HCT116 (cell line): Measurements from ENCODE around the gene ITGA11. TPM values are rescaled to one million over a fixed set of nuclear protein-coding genes. Genes with fewer than 3 reads are reported as not detected.

Experiments
- ATAC-seq: fragments of 200-7000 bp; cut with Tn5 transposase; 2 replicates; pipeline ENCODE4 v1.9.1; 2020; ENCODE audit warnings: mild to moderate bottlenecking, moderate library complexity
- BruUV-seq: library from RNA; stranded (reverse); fragments of 400-500 nt; replicated peaks from 2 replicates; lab custom pipeline; 2021; lab: Mats Ljungman, UMichigan
- CTCF ChIA-PET: fragments of 300-600 bp; sonication (Branson Sonifier 250); formaldehyde crosslinking; loops from one replicate; lab custom pipeline; 2021; ENCODE audit warnings: antibody characterized with exemption; lab: Charles Lee
- POLR2A ChIA-PET: fragments of 300-600, 350-600 bp; sonication (Branson Sonifier 250); formaldehyde crosslinking; loops from one replicate; lab custom pipeline; 2021; ENCODE audit warnings: antibody characterized with exemption; lab: Charles Lee
- RAD21 ChIA-PET, 2 experiments: fragments of 300-600 bp; sonication (Branson Sonifier 250); formaldehyde crosslinking; loops; one replicate each; lab custom pipeline; 2023; ENCODE audit warnings: low total read pairs in 2 of 2; ENCODE audit not compliant: uncharacterized antibody in 2 of 2, unreplicated experiment in 2 of 2, low non-redundant PET in 1 of 2; lab: Charles Lee
- DNase-seq: peaks from one replicate; pipeline ENCODE4 v3.0.0-alpha.2; 2010; ENCODE audit warnings: low read depth, low spot score
- H2AFZ ChIP-seq: fragments of 200-600 bp; shearing (Covaris generic), sonication (generic); 2 replicates; pipeline ENCODE4 v1.6.1; 2017; ENCODE audit warnings: low read depth, mixed run types, mixed read lengths, antibody characterized with exemption, low read length; ENCODE audit not compliant: poor library complexity, severe bottlenecking
- H3K27ac ChIP-seq: 2 replicates; pipeline ENCODE4 v1.5.1; 2012; ENCODE audit warnings: low read depth, low read length
- H3K27me3 ChIP-seq: fragments of 200-600 bp; sonication (generic); 2 replicates; pipeline ENCODE4 v1.6.1; 2016; ENCODE audit warnings: mixed run types, low read length, mixed read lengths; ENCODE audit not compliant: insufficient read depth
- H3K36me3 ChIP-seq, 2 experiments: fragments of 200-500 bp in 1 of 2; fragments of 200-600 bp in 1 of 2; sonication (Bioruptor generic) in 1 of 2; sonication (generic) in 1 of 2; 2 replicates each; pipeline versions ENCODE4 v1.5.1 to v1.6.1; 2014 to 2016; ENCODE audit warnings: low read length in 2 of 2, inconsistent platforms in 1 of 2, mixed read lengths in 1 of 2, mixed run types in 1 of 2; ENCODE audit not compliant: insufficient read depth in 2 of 2, control insufficient read depth in 1 of 2
- H3K4me1 ChIP-seq, 2 experiments: fragments of 200-600 bp in 1 of 2; sonication (generic) in 1 of 2; 2 replicates each; pipeline versions ENCODE4 v1.5.1 to v1.6.1; 2012 to 2017; ENCODE audit warnings: low read length in 2 of 2, inconsistent platforms in 1 of 2, mild to moderate bottlenecking in 1 of 2, mixed read lengths in 1 of 2, mixed run types in 1 of 2, moderate library complexity in 1 of 2; ENCODE audit not compliant: insufficient read depth in 2 of 2, control insufficient read depth in 1 of 2
- H3K4me2 ChIP-seq: fragments of 200-600 bp; sonication (generic); 2 replicates; pipeline ENCODE4 v1.6.1; 2017; ENCODE audit warnings: mixed run types, low read length, mixed read lengths
- H3K4me3 ChIP-seq, 2 experiments: fragments of 200-600 bp in 1 of 2; sonication (generic) in 1 of 2; replicated peaks in 1 of 2; 2 replicates each; pipeline ENCODE4 v1.5.1; 2011 to 2016; ENCODE audit warnings: low read length in 2 of 2, control low read depth in 1 of 2, low read depth in 1 of 2, mild to moderate bottlenecking in 1 of 2, mixed read lengths in 1 of 2, mixed run types in 1 of 2
- H3K79me2 ChIP-seq: fragments of 200-600 bp; sonication (generic); 2 replicates; pipeline ENCODE4 v1.6.1; 2017; ENCODE audit warnings: mild to moderate bottlenecking, mixed run types, low read length, moderate library complexity, mixed read lengths; ENCODE audit not compliant: insufficient read depth
- H3K9ac ChIP-seq: fragments of 200-600 bp; sonication (generic); 2 replicates; pipeline ENCODE4 v1.6.1; 2016; ENCODE audit warnings: low read length, mixed read lengths
- H3K9me2 ChIP-seq: fragments of 200-600 bp; sonication (generic), shearing (Covaris generic); 2 replicates; pipeline ENCODE4 v1.6.1; 2017; ENCODE audit warnings: mixed run types, mild to moderate bottlenecking, moderate library complexity; ENCODE audit not compliant: insufficient read depth
- H3K9me3 ChIP-seq, 2 experiments: fragments of 200-500 bp in 1 of 2; fragments of 200-600 bp in 1 of 2; sonication (Bioruptor generic) in 1 of 2; sonication (generic) in 1 of 2; 2 replicates each; pipeline ENCODE4 v1.6.1; 2014 to 2017; ENCODE audit warnings: low read length in 2 of 2, mixed read lengths in 2 of 2, inconsistent platforms in 1 of 2, low read depth in 1 of 2, mild to moderate bottlenecking in 1 of 2, mixed run types in 1 of 2, moderate library complexity in 1 of 2; ENCODE audit not compliant: control insufficient read depth in 1 of 2, insufficient read depth in 1 of 2
- H4K20me1 ChIP-seq: fragments of 200-600 bp; sonication (generic), shearing (Covaris generic); 2 replicates; pipeline ENCODE4 v1.6.1; 2017; ENCODE audit warnings: mixed run types, mild to moderate bottlenecking, moderate library complexity; ENCODE audit not compliant: insufficient read depth
- CEBPB ChIP-seq: IDR thresholded peaks from 2 replicates; pipeline ENCODE4 v1.6.1; 2012; ENCODE audit warnings: low read depth
- EZH2 ChIP-seq: fragments of 200-600 bp; sonication (generic); IDR thresholded peaks from 2 replicates; pipeline ENCODE4 v1.6.1; 2017; ENCODE audit warnings: antibody characterized with exemption, mixed run types
- EZH2phosphoT487 ChIP-seq: fragments of 200-600 bp; IDR thresholded peaks from 2 replicates; pipeline ENCODE4 v1.6.1; 2018; ENCODE audit warnings: antibody characterized with exemption, borderline replicate concordance
- JUND ChIP-seq: IDR thresholded peaks from 2 replicates; pipeline ENCODE4 v1.6.1; 2012
- POLR2A ChIP-seq: IDR thresholded peaks from 2 replicates; pipeline ENCODE4 v1.7.0; 2011; ENCODE audit warnings: borderline replicate concordance; ENCODE audit not compliant: insufficient read depth, insufficient read length; ENCODE audit errors: extremely low read depth
- SRF ChIP-seq: IDR thresholded peaks from 2 replicates; pipeline ENCODE4 v1.6.1; 2012; ENCODE audit warnings: low read depth
- ZBTB33 ChIP-seq: IDR thresholded peaks from 2 replicates; pipeline ENCODE4 v1.6.1; 2011; ENCODE audit warnings: mild to moderate bottlenecking, low read length, moderate library complexity; ENCODE audit not compliant: insufficient replicate concordance; ENCODE audit errors: extremely low read depth
- ZFX ChIP-seq: fragments of 450-650 bp; IDR thresholded peaks from 2 replicates; pipeline ENCODE4 v1.6.1; 2017
- ZNF274 ChIP-seq: fragments of 200-500 bp; sonication (Bioruptor generic); IDR thresholded peaks from 2 replicates; pipeline ENCODE4 v1.6.1; 2014; ENCODE audit warnings: mild to moderate bottlenecking, low read depth, low read length, inconsistent platforms
- intact Hi-C: fragments of 100-400 bp; cut with micrococcal nuclease; formaldehyde crosslinking; loops from 2 replicates; pipeline ENCODE4 v1.10.0; 2022
- total RNA-seq: library from RNA; stranded (reverse); gene quantifications from one replicate; pipeline ENCODE4 v1.2.1, GENCODE V29; 2021; ENCODE audit not compliant: unreplicated experiment
- TF ChIP-seq, protein P1 (sequence below): IDR thresholded peaks from 2 replicates; pipeline ENCODE4 v1.6.1; 2012; ENCODE audit warnings: low read depth
- TF ChIP-seq, protein P2 (sequence below): IDR thresholded peaks from 2 replicates; pipeline ENCODE4 v1.6.1; 2012
- TF ChIP-seq, protein P3 (sequence below), 3 experiments: fragments of 200-600 bp in 1 of 3; sonication (generic) in 1 of 3; IDR thresholded peaks in 2 of 3; conservative IDR thresholded peaks in 1 of 3; 2 replicates each; pipeline ENCODE4 v1.5.1; 2012 to 2017; ENCODE audit warnings: low read depth in 2 of 3, low read length in 2 of 3, antibody characterized with exemption in 1 of 3, borderline replicate concordance in 1 of 3, control low read depth in 1 of 3, mild to moderate bottlenecking in 1 of 3, mixed read lengths in 1 of 3, mixed run types in 1 of 3, moderate library complexity in 1 of 3; ENCODE audit not compliant: insufficient read depth in 1 of 3
- TF ChIP-seq, protein P4 (sequence below): IDR thresholded peaks from 2 replicates; pipeline ENCODE4 v1.6.1; 2012

Gene ITGA11
- total RNA-seq, 1 experiment from 2014 or later: not detected

GRCh38 chr15:68436680-68437079, 4.7 kb upstream of the ITGA11 start:
- Histone ChIP-seq H3K79me2 (no peaks in the 10 kb centered on the region), H3K9me3 (no peaks in the 10 kb centered on the region), H3K9me2 (no peaks in the 10 kb centered on the region), H4K20me1 (no peaks in the 10 kb centered on the region), H3K9ac (no peak overlapping the region), H3K27ac (no peak overlapping the region), H3K4me3 (no peak overlapping the region), H3K36me3 (no peaks in the 10 kb centered on the region), H3K27me3 (peaks cover 52% of the 10 kb centered on the region), H3K4me2 (no peak overlapping the region), H3K4me1 (no peaks in the 10 kb centered on the region), H2AFZ (no peak overlapping the region)
- no peak for ATAC-seq
- CTCF ChIA-PET: interaction anchor here (0.8 kb wide), 1 partner anchor 12 kb away, joined by 3 read pairs; no protein-coding TSS in a partner anchor
- intact Hi-C loops: no loop called here
- RAD21 ChIA-PET: no interaction called here
- DNase-seq: no peak
- BruUV-seq: no TSS peak
- no peak for TF ChIP-seq SRF
- TF ChIP-seq ZNF274: no peak
- TF ChIP-seq, protein P1, sequence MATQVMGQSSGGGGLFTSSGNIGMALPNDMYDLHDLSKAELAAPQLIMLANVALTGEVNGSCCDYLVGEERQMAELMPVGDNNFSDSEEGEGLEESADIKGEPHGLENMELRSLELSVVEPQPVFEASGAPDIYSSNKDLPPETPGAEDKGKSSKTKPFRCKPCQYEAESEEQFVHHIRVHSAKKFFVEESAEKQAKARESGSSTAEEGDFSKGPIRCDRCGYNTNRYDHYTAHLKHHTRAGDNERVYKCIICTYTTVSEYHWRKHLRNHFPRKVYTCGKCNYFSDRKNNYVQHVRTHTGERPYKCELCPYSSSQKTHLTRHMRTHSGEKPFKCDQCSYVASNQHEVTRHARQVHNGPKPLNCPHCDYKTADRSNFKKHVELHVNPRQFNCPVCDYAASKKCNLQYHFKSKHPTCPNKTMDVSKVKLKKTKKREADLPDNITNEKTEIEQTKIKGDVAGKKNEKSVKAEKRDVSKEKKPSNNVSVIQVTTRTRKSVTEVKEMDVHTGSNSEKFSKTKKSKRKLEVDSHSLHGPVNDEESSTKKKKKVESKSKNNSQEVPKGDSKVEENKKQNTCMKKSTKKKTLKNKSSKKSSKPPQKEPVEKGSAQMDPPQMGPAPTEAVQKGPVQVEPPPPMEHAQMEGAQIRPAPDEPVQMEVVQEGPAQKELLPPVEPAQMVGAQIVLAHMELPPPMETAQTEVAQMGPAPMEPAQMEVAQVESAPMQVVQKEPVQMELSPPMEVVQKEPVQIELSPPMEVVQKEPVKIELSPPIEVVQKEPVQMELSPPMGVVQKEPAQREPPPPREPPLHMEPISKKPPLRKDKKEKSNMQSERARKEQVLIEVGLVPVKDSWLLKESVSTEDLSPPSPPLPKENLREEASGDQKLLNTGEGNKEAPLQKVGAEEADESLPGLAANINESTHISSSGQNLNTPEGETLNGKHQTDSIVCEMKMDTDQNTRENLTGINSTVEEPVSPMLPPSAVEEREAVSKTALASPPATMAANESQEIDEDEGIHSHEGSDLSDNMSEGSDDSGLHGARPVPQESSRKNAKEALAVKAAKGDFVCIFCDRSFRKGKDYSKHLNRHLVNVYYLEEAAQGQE: no peak
- no peak for TF ChIP-seq ZBTB33
- TF ChIP-seq CEBPB: no peak
- TF ChIP-seq POLR2A: no peak
- TF ChIP-seq ZFX: no peak
- TF ChIP-seq, protein P2, sequence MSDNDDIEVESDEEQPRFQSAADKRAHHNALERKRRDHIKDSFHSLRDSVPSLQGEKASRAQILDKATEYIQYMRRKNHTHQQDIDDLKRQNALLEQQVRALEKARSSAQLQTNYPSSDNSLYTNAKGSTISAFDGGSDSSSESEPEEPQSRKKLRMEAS: no peak
- TF ChIP-seq, protein P3, sequence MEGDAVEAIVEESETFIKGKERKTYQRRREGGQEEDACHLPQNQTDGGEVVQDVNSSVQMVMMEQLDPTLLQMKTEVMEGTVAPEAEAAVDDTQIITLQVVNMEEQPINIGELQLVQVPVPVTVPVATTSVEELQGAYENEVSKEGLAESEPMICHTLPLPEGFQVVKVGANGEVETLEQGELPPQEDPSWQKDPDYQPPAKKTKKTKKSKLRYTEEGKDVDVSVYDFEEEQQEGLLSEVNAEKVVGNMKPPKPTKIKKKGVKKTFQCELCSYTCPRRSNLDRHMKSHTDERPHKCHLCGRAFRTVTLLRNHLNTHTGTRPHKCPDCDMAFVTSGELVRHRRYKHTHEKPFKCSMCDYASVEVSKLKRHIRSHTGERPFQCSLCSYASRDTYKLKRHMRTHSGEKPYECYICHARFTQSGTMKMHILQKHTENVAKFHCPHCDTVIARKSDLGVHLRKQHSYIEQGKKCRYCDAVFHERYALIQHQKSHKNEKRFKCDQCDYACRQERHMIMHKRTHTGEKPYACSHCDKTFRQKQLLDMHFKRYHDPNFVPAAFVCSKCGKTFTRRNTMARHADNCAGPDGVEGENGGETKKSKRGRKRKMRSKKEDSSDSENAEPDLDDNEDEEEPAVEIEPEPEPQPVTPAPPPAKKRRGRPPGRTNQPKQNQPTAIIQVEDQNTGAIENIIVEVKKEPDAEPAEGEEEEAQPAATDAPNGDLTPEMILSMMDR (IDR thresholded peaks at IDR 0.05 in 2 of 3, conservative IDR thresholded peaks at IDR 0.05 in 1 of 3; ENCODE audit: borderline replicate concordance in 1 of 3, insufficient read depth in 1 of 3, low read depth in 2 of 3, low read length in 2 of 3): no peak
- TF ChIP-seq EZH2phosphoT487: no peak
- no peak for TF ChIP-seq EZH2
- TF ChIP-seq, protein P4, sequence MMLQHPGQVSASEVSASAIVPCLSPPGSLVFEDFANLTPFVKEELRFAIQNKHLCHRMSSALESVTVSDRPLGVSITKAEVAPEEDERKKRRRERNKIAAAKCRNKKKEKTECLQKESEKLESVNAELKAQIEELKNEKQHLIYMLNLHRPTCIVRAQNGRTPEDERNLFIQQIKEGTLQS: no peak
- no peak for TF ChIP-seq JUND
- POLR2A ChIA-PET: no interaction called here
